Measurements from ENCODE around the gene LMNTD2. TPM values are rescaled to one million over a fixed set of nuclear protein-coding genes. Genes with fewer than 3 reads are reported as not detected.

The LMNTD2 gene
- total RNA-seq, 2 donors from 2014 or later, result 8.5 to 13.3 TPM

- H3K36me3 ChIP-seq (ENCODE audit: control insufficient read depth, insufficient read depth, low read length), result peaks cover 2% of the 10 kb centered on the region
- Mint-ChIP-seq H3K27ac (no peak overlapping the region), H3K27me3 (ENCODE audit: insufficient read depth) (peaks cover 15% of the 10 kb centered on the region), H3K9me3 (no peaks in the 10 kb centered on the region), H3K4me1 (peaks cover 2% of the 10 kb centered on the region), H3K36me3 (ENCODE audit: low read depth) (peaks cover 10% of the 10 kb centered on the region), H3K4me3 (peak overlapping the region; percentile 66)
- DNase-seq, result no peak
- no peaks in the 10 kb centered on the region for H3K9me3 ChIP-seq (ENCODE audit: control insufficient read depth, low read length)
- no peak for TF ChIP-seq CTCF (conservative IDR thresholded peaks at IDR 0.05)
- no peak overlapping the region for H3K9ac ChIP-seq (ENCODE audit: extremely low read depth, low read length, poor library complexity, severe bottlenecking)
- peak overlapping the region; percentile 79 for H3K4me3 ChIP-seq (ENCODE audit: low read length)
- no peaks in the 10 kb centered on the region for H3K27me3 ChIP-seq (ENCODE audit: control insufficient read depth, insufficient read depth, low read length, poor library complexity, severe bottlenecking)
- WGBS, 2 experiments (ENCODE audit: insufficient coverage in 1 of 2, insufficient read length in 1 of 2), result 23 to 38% methylated on average over 23 to 41 of the region's 41 CpGs
- H3K4me1 ChIP-seq (ENCODE audit: control insufficient read depth, insufficient read depth, low read length), result peaks cover 3% of the 10 kb centered on the region
- H3K27ac ChIP-seq (ENCODE audit: low read depth, low read length), result no peak overlapping the region
These were observed 7.2 kb upstream of the LMNTD2 start for GRCh38 chr11:567629-568292.

GRCh38 chr11:567011-567628 is 6.6 kb upstream of the LMNTD2 start:
- H3K27ac ChIP-seq (ENCODE audit: low read depth, low read length), result no peak overlapping the region
- Mint-ChIP-seq H3K27ac (no peak overlapping the region), H3K27me3 (ENCODE audit: insufficient read depth) (peaks cover 15% of the 10 kb centered on the region), H3K4me3 (peak overlapping the region; percentile 66), H3K9me3 (no peaks in the 10 kb centered on the region), H3K4me1 (peaks cover 2% of the 10 kb centered on the region), H3K36me3 (ENCODE audit: low read depth) (peaks cover 10% of the 10 kb centered on the region)
- peak overlapping the region; percentile 79 for H3K4me3 ChIP-seq (ENCODE audit: low read length)
- TF ChIP-seq CTCF (conservative IDR thresholded peaks at IDR 0.05), result no peak
- peak; percentile 47 for DNase-seq
- H3K27me3 ChIP-seq (ENCODE audit: control insufficient read depth, insufficient read depth, low read length, poor library complexity, severe bottlenecking), result no peaks in the 10 kb centered on the region
- H3K4me1 ChIP-seq (ENCODE audit: control insufficient read depth, insufficient read depth, low read length), result peaks cover 6% of the 10 kb centered on the region
- no peak overlapping the region for H3K9ac ChIP-seq (ENCODE audit: extremely low read depth, low read length, poor library complexity, severe bottlenecking)
- 89 to 95% methylated on average over 10 to 18 of the region's 18 CpGs for WGBS, 2 experiments (ENCODE audit: insufficient coverage in 1 of 2, insufficient read length in 1 of 2)
- peaks cover 8% of the 10 kb centered on the region for H3K36me3 ChIP-seq (ENCODE audit: control insufficient read depth, insufficient read depth, low read length)
- H3K9me3 ChIP-seq (ENCODE audit: control insufficient read depth, low read length), result no peaks in the 10 kb centered on the region

GRCh38 chr11:565921-566509 is 5.5 kb upstream of the LMNTD2 start:
- Mint-ChIP-seq H3K4me3 (no peak overlapping the region), H3K4me1 (peaks cover 1% of the 10 kb centered on the region), H3K9me3 (no peaks in the 10 kb centered on the region), H3K27ac (no peak overlapping the region), H3K36me3 (ENCODE audit: low read depth) (peaks cover 13% of the 10 kb centered on the region), H3K27me3 (ENCODE audit: insufficient read depth) (peaks cover 13% of the 10 kb centered on the region)
- H3K27me3 ChIP-seq (ENCODE audit: control insufficient read depth, insufficient read depth, low read length, poor library complexity, severe bottlenecking), result no peaks in the 10 kb centered on the region
- no peak overlapping the region for H3K9ac ChIP-seq (ENCODE audit: extremely low read depth, low read length, poor library complexity, severe bottlenecking)
- H3K4me1 ChIP-seq (ENCODE audit: control insufficient read depth, insufficient read depth, low read length), result peaks cover 7% of the 10 kb centered on the region
- peak; percentile 33 for DNase-seq
- no peak overlapping the region for H3K4me3 ChIP-seq (ENCODE audit: low read length)
- no peak overlapping the region for H3K27ac ChIP-seq (ENCODE audit: low read depth, low read length)
- no peaks in the 10 kb centered on the region for H3K9me3 ChIP-seq (ENCODE audit: control insufficient read depth, low read length)
- peaks cover 8% of the 10 kb centered on the region for H3K36me3 ChIP-seq (ENCODE audit: control insufficient read depth, insufficient read depth, low read length)
- TF ChIP-seq CTCF (conservative IDR thresholded peaks at IDR 0.05), result no peak
- WGBS, 2 experiments (ENCODE audit: insufficient coverage in 1 of 2, insufficient read length in 1 of 2), result 81 to 85% methylated on average over 8 to 12 of the region's 12 CpGs

All from endodermal cell (in vitro differentiated cells).